H9 (cell line): Measurements from ENCODE around the gene DDX60. TPM values are rescaled to one million over a fixed set of nuclear protein-coding genes. Genes with fewer than 3 reads are reported as not detected.

Experiments used
- DNase-seq: peaks from one replicate; pipeline ENCODE4 v3.0.0-alpha.2; 2017
- H2AFZ ChIP-seq: one replicate; pipeline ENCODE4 v1.6.1; 2013; ENCODE audit warnings: mild to moderate bottlenecking, low read length, control low read depth, moderate library complexity
- H2AK5ac ChIP-seq: 2 replicates; pipeline ENCODE4 v1.6.1; 2013; ENCODE audit warnings: low read length, control low read depth, mixed read lengths; ENCODE audit not compliant: insufficient read length
- H2BK120ac ChIP-seq: one replicate; pipeline ENCODE4 v1.6.1; 2013; ENCODE audit warnings: low read depth, mild to moderate bottlenecking, low read length, control low read depth, inconsistent platforms; ENCODE audit not compliant: poor library complexity, severe bottlenecking
- H2BK12ac ChIP-seq: 2 replicates; pipeline ENCODE4 v1.6.1; 2013; ENCODE audit warnings: low read length, control low read depth, mixed read lengths, low read depth; ENCODE audit not compliant: insufficient read length
- H2BK15ac ChIP-seq: 2 replicates; pipeline ENCODE4 v1.6.1; 2013; ENCODE audit warnings: low read depth, low read length, control low read depth
- H2BK20ac ChIP-seq: one replicate; pipeline ENCODE4 v1.6.1; 2013; ENCODE audit warnings: low read depth, mild to moderate bottlenecking, low read length, control low read depth, inconsistent platforms; ENCODE audit not compliant: poor library complexity, severe bottlenecking
- H2BK5ac ChIP-seq: 2 replicates; pipeline ENCODE4 v1.6.1; 2013; ENCODE audit warnings: low read length, control low read depth, mixed read lengths; ENCODE audit not compliant: insufficient read length
- H3K14ac ChIP-seq: 2 replicates; pipeline ENCODE4 v1.6.1; 2013; ENCODE audit warnings: low read length, control low read depth; ENCODE audit not compliant: insufficient read depth
- H3K18ac ChIP-seq: 2 replicates; pipeline ENCODE4 v1.6.1; 2013; ENCODE audit warnings: low read depth, mild to moderate bottlenecking, mixed read lengths, low read length, control low read depth; ENCODE audit not compliant: insufficient read length
- H3K23ac ChIP-seq: 2 replicates; pipeline ENCODE4 v1.6.1; 2013; ENCODE audit warnings: low read length, control low read depth, mixed read lengths, low read depth; ENCODE audit not compliant: insufficient read length
- H3K23me2 ChIP-seq: 2 replicates; pipeline ENCODE4 v1.6.1; 2013; ENCODE audit warnings: low read depth, mild to moderate bottlenecking, mixed read lengths, low read length, control low read depth; ENCODE audit not compliant: insufficient read length, poor library complexity, severe bottlenecking
- H3K27ac ChIP-seq: 2 replicates; pipeline ENCODE4 v1.5.1; 2013; ENCODE audit warnings: low read length, control low read depth, mixed read lengths, low read depth; ENCODE audit not compliant: insufficient read length
- H3K27me3 ChIP-seq: 2 replicates; pipeline ENCODE4 v1.6.1; 2013; ENCODE audit warnings: low read length, control low read depth, inconsistent platforms; ENCODE audit not compliant: insufficient read depth
- H3K4ac ChIP-seq: 2 replicates; pipeline ENCODE4 v1.6.1; 2013; ENCODE audit warnings: low read depth, mild to moderate bottlenecking, control low read depth, inconsistent platforms, low read length, moderate library complexity
- H3K4me1 ChIP-seq: 2 replicates; pipeline ENCODE4 v1.6.1; 2013; ENCODE audit warnings: low read length, control low read depth, inconsistent platforms; ENCODE audit not compliant: insufficient read depth
- H3K4me2 ChIP-seq: 2 replicates; pipeline ENCODE4 v1.6.1; 2013; ENCODE audit warnings: low read length, control low read depth, mixed read lengths; ENCODE audit not compliant: insufficient read length, insufficient read depth
- H3K56ac ChIP-seq: 2 replicates; pipeline ENCODE4 v1.6.1; 2013; ENCODE audit warnings: low read depth, mild to moderate bottlenecking, mixed read lengths, low read length, control low read depth; ENCODE audit not compliant: insufficient read length
- H3K79me1 ChIP-seq: 2 replicates; pipeline ENCODE4 v1.6.1; 2013; ENCODE audit warnings: low read depth, mild to moderate bottlenecking, moderate library complexity, low read length, control low read depth, inconsistent platforms; ENCODE audit not compliant: insufficient read depth, poor library complexity, severe bottlenecking
- H3K79me2 ChIP-seq: 2 replicates; pipeline ENCODE4 v1.6.1; 2013; ENCODE audit warnings: low read length, control low read depth, inconsistent platforms; ENCODE audit not compliant: insufficient read depth
- H3K9ac ChIP-seq: 2 replicates; pipeline ENCODE4 v1.6.1; 2013; ENCODE audit warnings: low read length, control low read depth, mixed read lengths; ENCODE audit not compliant: insufficient read length; ENCODE audit errors: extremely low read depth
- H3K9me3 ChIP-seq: one replicate; pipeline ENCODE4 v1.6.1; 2013; ENCODE audit warnings: low read depth, low read length, inconsistent platforms; ENCODE audit not compliant: control insufficient read depth
- H3T11ph ChIP-seq: one replicate; pipeline ENCODE4 v1.6.1; 2013; ENCODE audit warnings: mild to moderate bottlenecking, low read length, control low read depth, inconsistent platforms
- H4K20me1 ChIP-seq: one replicate; pipeline ENCODE4 v1.6.1; 2013; ENCODE audit not compliant: control insufficient read depth, insufficient read length, insufficient read depth
- H4K5ac ChIP-seq: 2 replicates; pipeline ENCODE4 v1.6.1; 2013; ENCODE audit warnings: low read depth, mild to moderate bottlenecking, mixed read lengths, low read length, control low read depth; ENCODE audit not compliant: insufficient read length
- H4K8ac ChIP-seq: replicated peaks from 2 replicates; pipeline ENCODE4 v1.6.1; 2013; ENCODE audit warnings: low read length, control low read depth, mixed read lengths, low read depth; ENCODE audit not compliant: insufficient read length
- H4K91ac ChIP-seq: 2 replicates; pipeline ENCODE4 v1.6.1; 2013; ENCODE audit warnings: low read depth, mild to moderate bottlenecking, moderate library complexity, mixed read lengths, low read length, control low read depth; ENCODE audit not compliant: insufficient read length
- H3K27ac Mint-ChIP-seq, 3 experiments: 2 replicates in 2 of 3; 3 replicates in 1 of 3; pipeline ENCODE4 v1.8.0; 2020 to 2021; ENCODE audit warnings: mixed read lengths in 3 of 3, mild to moderate bottlenecking in 1 of 3, moderate library complexity in 1 of 3
- H3K27me3 Mint-ChIP-seq: 2 replicates; pipeline ENCODE4 v1.8.0; 2021; ENCODE audit warnings: low read depth, mild to moderate bottlenecking, moderate library complexity, mixed read lengths
- H3K36me3 Mint-ChIP-seq, 3 experiments: 2 replicates in 2 of 3; 3 replicates in 1 of 3; pipeline ENCODE4 v1.8.0; 2020 to 2021; ENCODE audit warnings: low read depth in 3 of 3, mixed read lengths in 3 of 3; ENCODE audit not compliant: insufficient read depth in 1 of 3
- H3K4me1 Mint-ChIP-seq, 2 experiments: 2 replicates each; pipeline ENCODE4 v1.8.0; 2020; ENCODE audit warnings: mixed read lengths in 2 of 2
- H3K4me3 Mint-ChIP-seq, 2 experiments: 2 replicates in 1 of 2; 3 replicates in 1 of 2; pipeline ENCODE4 v1.8.0; 2020 to 2021; ENCODE audit warnings: mild to moderate bottlenecking in 2 of 2, mixed read lengths in 2 of 2, moderate library complexity in 1 of 2
- H3K9me3 Mint-ChIP-seq, 2 experiments: 2 replicates in 1 of 2; 3 replicates in 1 of 2; pipeline ENCODE4 v1.8.0; 2020; ENCODE audit warnings: mild to moderate bottlenecking in 2 of 2, mixed read lengths in 2 of 2, moderate library complexity in 1 of 2
- WGBS: extraction: QIAGEN DNeasy Blood & Tissue Kit; methylation state at CpG from one replicate; pipeline ENCODE4 v1.1.7; 2013; ENCODE audit warnings: missing lambda C conversion rate, low lambda C conversion rate, mixed read lengths; ENCODE audit not compliant: insufficient read length; ENCODE audit errors: extremely low coverage; 5-methylcytosine and 5-hydroxymethylcytosine counted together
- total RNA-seq: library from RNA; stranded (reverse); gene quantifications from 2 replicates; pipeline ENCODE4 v1.2.1, GENCODE V29; 2021
- TF ChIP-seq, protein P1 (sequence below): fragments of 200-600 bp; sonication (generic); conservative IDR thresholded peaks from 3 replicates; pipeline ENCODE4 v1.8.0; 2021; ENCODE audit warnings: antibody characterized with exemption, mild to moderate bottlenecking

The DDX60 gene
- total RNA-seq, 1 experiment from 2014 or later: 3.9 TPM

DNA sequence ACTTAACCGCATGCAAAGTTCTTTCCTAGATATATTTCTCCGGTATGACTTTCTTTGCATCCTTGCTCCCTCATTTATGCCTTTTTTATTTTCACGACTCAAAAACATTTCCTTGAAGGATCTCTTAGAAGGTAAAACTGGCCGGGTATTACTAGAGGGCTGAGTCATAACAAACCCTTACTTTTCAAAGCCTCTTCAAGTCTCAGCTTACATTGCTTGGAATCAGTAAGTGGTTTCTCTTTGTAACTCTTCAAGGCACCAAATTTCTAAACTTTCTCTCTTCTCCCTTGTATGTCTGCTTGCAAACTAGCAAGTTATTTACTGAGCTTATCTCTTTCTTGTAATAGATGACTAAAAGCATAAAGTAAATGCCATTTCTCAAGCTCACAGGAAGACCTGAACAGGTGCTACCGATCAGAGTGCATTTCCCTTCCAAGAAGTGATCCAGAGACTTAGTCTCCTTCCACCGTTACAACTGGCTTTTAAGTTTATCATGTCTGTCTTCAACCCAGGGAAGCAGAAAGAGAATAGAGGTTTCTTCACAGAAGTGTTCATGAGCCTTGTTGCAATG is 150.8 kb downstream of the DDX60 start:
- no peak overlapping the region for H2BK12ac ChIP-seq
- no peak overlapping the region for H2BK15ac ChIP-seq
- H3K14ac ChIP-seq: no peak overlapping the region
- no peak overlapping the region for H3K27ac ChIP-seq
- Mint-ChIP-seq H3K36me3 (no peaks in the 10 kb centered on the region; a peak in 1 of 7 replicates), H3K4me3 (no peak overlapping the region), H3K27ac (0 out of 7 replicates have a peak overlapping the region, but pooled peaks of 1 of the 3 experiments have one; percentile 12), H3K9me3 (no peaks in the 10 kb centered on the region), H3K27me3 (no peaks in the 10 kb centered on the region), H3K4me1 (peaks cover 9% of the 10 kb centered on the region in 2 experiments)
- H4K8ac ChIP-seq: no peak overlapping the region
- H3K79me1 ChIP-seq: no peaks in the 10 kb centered on the region
- H3K9me3 ChIP-seq: no peaks in the 10 kb centered on the region
- no peak overlapping the region for H2BK120ac ChIP-seq
- H3K79me2 ChIP-seq: no peaks in the 10 kb centered on the region
- H3K4me2 ChIP-seq: no peak overlapping the region
- no peak overlapping the region for H3K56ac ChIP-seq
- no peak overlapping the region for H3K4ac ChIP-seq
- H4K5ac ChIP-seq: no peak overlapping the region
- no peaks in the 10 kb centered on the region for H3K27me3 ChIP-seq
- no peak overlapping the region for H4K91ac ChIP-seq
- DNase-seq: no peak
- WGBS: no CpG with 5 or more reads among the region's 6 CpGs
- H2BK5ac ChIP-seq: no peak overlapping the region
- no peak overlapping the region for H2AK5ac ChIP-seq
- no peaks in the 10 kb centered on the region for H3K23me2 ChIP-seq
- no peak overlapping the region for H3K9ac ChIP-seq
- H2BK20ac ChIP-seq: no peak overlapping the region
- H3K23ac ChIP-seq: no peak overlapping the region
- no peak overlapping the region for H3K18ac ChIP-seq
- no peaks in the 10 kb centered on the region for H3K4me1 ChIP-seq
- no peak overlapping the region for H2AFZ ChIP-seq
- H3T11ph ChIP-seq: no peak overlapping the region
- TF ChIP-seq, protein P1, sequence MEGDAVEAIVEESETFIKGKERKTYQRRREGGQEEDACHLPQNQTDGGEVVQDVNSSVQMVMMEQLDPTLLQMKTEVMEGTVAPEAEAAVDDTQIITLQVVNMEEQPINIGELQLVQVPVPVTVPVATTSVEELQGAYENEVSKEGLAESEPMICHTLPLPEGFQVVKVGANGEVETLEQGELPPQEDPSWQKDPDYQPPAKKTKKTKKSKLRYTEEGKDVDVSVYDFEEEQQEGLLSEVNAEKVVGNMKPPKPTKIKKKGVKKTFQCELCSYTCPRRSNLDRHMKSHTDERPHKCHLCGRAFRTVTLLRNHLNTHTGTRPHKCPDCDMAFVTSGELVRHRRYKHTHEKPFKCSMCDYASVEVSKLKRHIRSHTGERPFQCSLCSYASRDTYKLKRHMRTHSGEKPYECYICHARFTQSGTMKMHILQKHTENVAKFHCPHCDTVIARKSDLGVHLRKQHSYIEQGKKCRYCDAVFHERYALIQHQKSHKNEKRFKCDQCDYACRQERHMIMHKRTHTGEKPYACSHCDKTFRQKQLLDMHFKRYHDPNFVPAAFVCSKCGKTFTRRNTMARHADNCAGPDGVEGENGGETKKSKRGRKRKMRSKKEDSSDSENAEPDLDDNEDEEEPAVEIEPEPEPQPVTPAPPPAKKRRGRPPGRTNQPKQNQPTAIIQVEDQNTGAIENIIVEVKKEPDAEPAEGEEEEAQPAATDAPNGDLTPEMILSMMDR: no peak
- no peaks in the 10 kb centered on the region for H4K20me1 ChIP-seq

Other genes with a start within 250 kb of the DDX60 start
- not detected in 2 replicates for gene ANXA10, start 226.2 kb downstream of the DDX60 start, total RNA-seq
- 1.0 and 1.2 TPM in 2 replicates for gene DDX60L, start 161.7 kb upstream of the DDX60 start, total RNA-seq
- 15.7 and 18.3 TPM in 2 replicates for gene PALLD, start 178.3 kb upstream of the DDX60 start, total RNA-seq